GM12878 (cell line): Measurements from ENCODE around the gene CASTOR1. TPM values are rescaled to one million over a fixed set of nuclear protein-coding genes. Genes with fewer than 3 reads are reported as not detected.

Source experiments
- ATF7 ChIP-seq: fragments of 450-650 bp; IDR thresholded peaks from 2 replicates; pipeline ENCODE4 v1.6.1; 2016; ENCODE audit warnings: low read depth, mild to moderate bottlenecking
- BCL11A ChIP-seq: IDR thresholded peaks from 2 replicates; pipeline ENCODE4 v1.6.1; 2011; ENCODE audit warnings: low read depth, low read length
- CREM ChIP-seq: IDR thresholded peaks from 2 replicates; pipeline ENCODE4 v1.6.1; 2014; ENCODE audit warnings: antibody characterized with exemption, low read depth
- ESRRA ChIP-seq: IDR thresholded peaks from 2 replicates; pipeline ENCODE4 v1.6.1; 2012; ENCODE audit warnings: mild to moderate bottlenecking, low read length, improper control_type of control experiment
- EZH2 ChIP-seq: IDR thresholded peaks from 2 replicates; pipeline ENCODE4 v1.6.1; 2012; ENCODE audit warnings: low read depth, mild to moderate bottlenecking, control low read depth, inconsistent platforms, low read length, borderline replicate concordance; ENCODE audit not compliant: control insufficient read depth
- FOXK2 ChIP-seq: fragments of 450-650 bp; IDR thresholded peaks from 2 replicates; pipeline ENCODE4 v1.6.1; 2017; ENCODE audit warnings: mild to moderate bottlenecking, moderate library complexity
- FOXM1 ChIP-seq: IDR thresholded peaks from 2 replicates; pipeline ENCODE4 v1.6.1; 2012; ENCODE audit warnings: low read depth, mild to moderate bottlenecking, inconsistent platforms, low read length, moderate library complexity
- HSF1 ChIP-seq: fragments of 150-350 bp; IDR thresholded peaks from 2 replicates; pipeline ENCODE4 v1.6.1; 2014; ENCODE audit warnings: mild to moderate bottlenecking, low read depth, low read length
- IKZF2 ChIP-seq, 2 experiments: fragments of 450-650 bp; IDR thresholded peaks; 2 replicates each; pipeline ENCODE4 v1.6.1; 2017; ENCODE audit warnings: mild to moderate bottlenecking in 2 of 2, moderate library complexity in 2 of 2
- KAT2A ChIP-seq: conservative IDR thresholded peaks from 2 replicates; pipeline ENCODE4 v1.6.1; 2011; ENCODE audit warnings: low read depth, low read length; ENCODE audit not compliant: control insufficient read depth
- MAX ChIP-seq: IDR thresholded peaks from 2 replicates; pipeline ENCODE4 v1.6.1; 2012; ENCODE audit warnings: low read depth, low read length, improper control_type of control experiment
- MTA3 ChIP-seq: IDR thresholded peaks from 2 replicates; pipeline ENCODE4 v1.6.1; 2012; ENCODE audit warnings: low read length, inconsistent platforms, borderline replicate concordance
- NFIC ChIP-seq: IDR thresholded peaks from 2 replicates; pipeline ENCODE4 v1.6.1; 2012; ENCODE audit warnings: low read depth, mild to moderate bottlenecking, inconsistent platforms, low read length, moderate library complexity
- NRF1 ChIP-seq: conservative IDR thresholded peaks from 2 replicates; pipeline ENCODE4 v1.6.1; 2011; ENCODE audit warnings: mild to moderate bottlenecking, low read depth, low read length, improper control_type of control experiment
- PML ChIP-seq: IDR thresholded peaks from 2 replicates; pipeline ENCODE4 v1.6.1; 2012; ENCODE audit warnings: low read length, inconsistent platforms
- SPI1 ChIP-seq: IDR thresholded peaks from 2 replicates; pipeline ENCODE4 v1.6.1; 2011; ENCODE audit warnings: low read depth, mild to moderate bottlenecking, low read length, moderate library complexity, borderline replicate concordance; ENCODE audit not compliant: insufficient read depth
- SREBF2 ChIP-seq: IDR thresholded peaks from 2 replicates; pipeline ENCODE4 v1.6.1; 2012; ENCODE audit warnings: mild to moderate bottlenecking, low read length
- TAF1 ChIP-seq: IDR thresholded peaks from 2 replicates; pipeline ENCODE4 v1.6.1; 2011; ENCODE audit warnings: mild to moderate bottlenecking, low read depth, low read length, borderline replicate concordance
- TBL1XR1 ChIP-seq: IDR thresholded peaks from 2 replicates; pipeline ENCODE4 v1.6.1; 2012; ENCODE audit warnings: low read depth, low read length, improper control_type of control experiment
- WRNIP1 ChIP-seq: IDR thresholded peaks from 2 replicates; pipeline ENCODE4 v1.6.1; 2011; ENCODE audit warnings: low read depth, low read length, improper control_type of control experiment, borderline replicate concordance
- ZBTB40 ChIP-seq: fragments of 450-650 bp; IDR thresholded peaks from 2 replicates; pipeline ENCODE4 v1.6.1; 2016; ENCODE audit warnings: mild to moderate bottlenecking, moderate library complexity, borderline replicate concordance
- ZSCAN29 ChIP-seq: fragments of 450-650 bp; IDR thresholded peaks from 2 replicates; pipeline ENCODE4 v1.6.1; 2017; ENCODE audit warnings: mild to moderate bottlenecking, moderate library complexity
- polyA plus RNA-seq, 11 experiments: library from polyadenylated mRNA; depleted of rRNA in 4 of 11; unstranded in 6 of 11; stranded (reverse) in 5 of 11; fragments of >200 nt; fragmentation: Nextera tagmentation in 4 of 11; fragmentation: Illumina TruSeq in 1 of 11; extraction: Ambion mirVana in 4 of 11; extraction: Trizol in 1 of 11; gene quantifications; 1 replicate in 1 of 11; 2 replicates in 10 of 11; pipeline versions ENCODE4 v1.2.1 to v1.2.3, GENCODE V29; 2011 to 2016; ENCODE audit warnings: inconsistent platforms in 2 of 11, missing spikeins in 2 of 11, low read depth in 1 of 11
- total RNA-seq, 4 experiments: library from RNA; depleted of rRNA in 3 of 4; stranded (reverse); fragments of >200 nt in 3 of 4; fragmentation: Illumina TruSeq in 1 of 4; extraction: Trizol in 1 of 4; gene quantifications; 2 replicates each; pipeline versions ENCODE4 v1.2.1 to v1.2.3, GENCODE V29; 2013 to 2021
- TF ChIP-seq, protein P1 (sequence below): fragments of 450-650 bp; formaldehyde crosslinking; IDR thresholded peaks from 2 replicates; pipeline ENCODE4 v1.4.0; 2022; ENCODE audit warnings: mild to moderate bottlenecking, moderate library complexity

Gene CASTOR1
- total and polyA plus RNA-seq, 10 of the 15 experiments (the other 5 are each of a cell fraction or from before 2014, with no cell fraction given) = 0.31 to 9.1 (median 3.3) TPM

DNA sequence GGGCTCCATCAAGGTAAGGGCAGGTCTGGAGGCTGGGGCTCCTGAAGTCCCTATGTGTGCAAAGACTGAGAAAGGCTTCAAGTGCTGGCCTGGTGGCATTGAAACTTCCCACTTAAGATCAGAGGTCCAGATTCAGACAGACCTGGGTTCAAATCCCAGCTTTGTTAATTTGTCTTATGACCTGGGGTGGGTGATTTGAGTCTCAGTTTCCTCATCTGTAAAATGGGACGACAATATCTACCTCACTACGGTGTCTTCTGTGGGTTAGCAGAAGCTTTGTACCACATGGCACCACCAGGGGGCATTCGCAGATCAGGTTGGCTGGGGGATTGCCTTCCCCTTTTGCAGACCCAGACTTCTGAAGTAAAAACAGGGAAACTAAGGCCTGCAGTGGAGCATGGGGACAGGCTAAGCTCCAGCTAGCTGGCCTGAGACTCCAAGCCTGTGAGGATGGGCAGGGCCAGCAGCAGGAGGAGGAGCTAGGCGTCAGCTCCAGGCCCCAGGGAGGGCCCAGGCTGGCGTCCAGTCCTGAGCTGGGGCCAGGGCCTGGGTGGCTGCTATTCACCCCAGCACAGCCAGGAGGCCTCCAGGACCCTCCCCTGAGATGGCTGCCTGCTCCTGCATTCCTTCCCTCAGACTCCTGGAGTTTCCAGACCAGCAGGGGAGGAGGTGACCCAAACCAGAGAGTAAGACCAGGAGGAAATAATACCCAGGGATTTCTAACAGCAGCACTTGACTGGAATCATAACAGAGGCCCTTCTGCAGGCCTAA, 1.5 kb downstream of the CASTOR1 start (continued):
- TF ChIP-seq FOXM1 (no peak; the same call in 1 of the 2 replicates), KAT2A (no peak), NFIC (no peak), WRNIP1 (no peak), SPI1 (peak; percentile 60; the same call in 1 of the 2 replicates), ZSCAN29 (no peak), FOXK2 (no peak), BCL11A (no peak), IKZF2 (IDR thresholded peaks at IDR 0.05) (no peak), TAF1 (no peak), NRF1 (no peak), ZBTB40 (no peak), PML (no peak), ATF7 (no peak), TBL1XR1 (no peak), CREM (no peak), MTA3 (no peak), ESRRA (no peak), SREBF2 (no peak), MAX (no peak), HSF1 (no peak), EZH2 (no peak)
- TF ChIP-seq, protein P1, sequence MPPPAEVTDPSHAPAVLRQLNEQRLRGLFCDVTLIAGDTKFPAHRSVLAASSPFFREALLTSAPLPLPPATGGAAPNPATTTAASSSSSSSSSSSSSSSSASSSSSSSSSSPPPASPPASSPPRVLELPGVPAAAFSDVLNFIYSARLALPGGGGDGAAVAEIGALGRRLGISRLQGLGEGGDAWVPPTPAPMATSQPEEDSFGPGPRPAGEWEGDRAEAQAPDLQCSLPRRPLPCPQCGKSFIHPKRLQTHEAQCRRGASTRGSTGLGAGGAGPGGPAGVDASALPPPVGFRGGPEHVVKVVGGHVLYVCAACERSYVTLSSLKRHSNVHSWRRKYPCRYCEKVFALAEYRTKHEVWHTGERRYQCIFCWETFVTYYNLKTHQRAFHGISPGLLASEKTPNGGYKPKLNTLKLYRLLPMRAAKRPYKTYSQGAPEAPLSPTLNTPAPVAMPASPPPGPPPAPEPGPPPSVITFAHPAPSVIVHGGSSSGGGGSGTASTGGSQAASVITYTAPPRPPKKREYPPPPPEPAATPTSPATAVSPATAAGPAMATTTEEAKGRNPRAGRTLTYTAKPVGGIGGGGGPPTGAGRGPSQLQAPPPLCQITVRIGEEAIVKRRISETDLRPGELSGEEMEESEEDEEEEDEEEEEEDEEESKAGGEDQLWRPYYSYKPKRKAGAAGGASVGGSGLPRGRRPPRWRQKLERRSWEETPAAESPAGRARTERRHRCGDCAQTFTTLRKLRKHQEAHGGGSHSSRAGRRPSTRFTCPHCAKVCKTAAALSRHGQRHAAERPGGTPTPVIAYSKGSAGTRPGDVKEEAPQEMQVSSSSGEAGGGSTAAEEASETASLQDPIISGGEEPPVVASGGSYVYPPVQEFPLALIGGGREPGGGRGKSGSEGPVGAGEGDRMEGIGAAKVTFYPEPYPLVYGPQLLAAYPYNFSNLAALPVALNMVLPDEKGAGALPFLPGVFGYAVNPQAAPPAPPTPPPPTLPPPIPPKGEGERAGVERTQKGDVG = no peak
